GM19035 (cell line): ENCODE measurements around the gene ETS1.

Source experiments
- ATAC-seq: cut with Tn5 transposase; IDR thresholded peaks from one replicate; pipeline ENCODE4 v1.9.1; 2021; ENCODE audit not compliant: unreplicated experiment

ETS1 gene

GRCh38 chr11:128619540-128620308, 32.4 kb upstream of the ETS1 start:
- ATAC-seq: no peak

DNA sequence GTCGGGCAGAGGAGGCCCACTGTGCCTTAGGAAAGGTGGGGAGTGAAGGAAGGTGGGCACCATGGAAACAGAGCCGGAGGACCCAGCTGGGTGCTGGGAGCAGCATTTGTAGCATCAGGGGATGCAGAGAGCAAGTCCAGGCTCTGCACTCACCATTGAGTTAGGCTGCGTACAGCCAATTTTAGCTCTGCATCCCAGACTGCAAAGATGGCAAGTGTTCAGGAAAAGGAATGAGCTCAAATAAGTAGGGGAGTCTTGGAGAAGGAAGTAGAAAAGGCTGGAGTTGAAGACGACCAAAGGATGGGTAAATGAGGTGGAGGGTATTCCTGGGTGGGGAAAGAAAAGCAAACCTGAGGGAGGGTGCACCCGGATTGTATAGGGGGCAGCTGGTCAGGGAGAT, 31.6 kb upstream of the ETS1 start:
- no peak for ATAC-seq

DNA sequence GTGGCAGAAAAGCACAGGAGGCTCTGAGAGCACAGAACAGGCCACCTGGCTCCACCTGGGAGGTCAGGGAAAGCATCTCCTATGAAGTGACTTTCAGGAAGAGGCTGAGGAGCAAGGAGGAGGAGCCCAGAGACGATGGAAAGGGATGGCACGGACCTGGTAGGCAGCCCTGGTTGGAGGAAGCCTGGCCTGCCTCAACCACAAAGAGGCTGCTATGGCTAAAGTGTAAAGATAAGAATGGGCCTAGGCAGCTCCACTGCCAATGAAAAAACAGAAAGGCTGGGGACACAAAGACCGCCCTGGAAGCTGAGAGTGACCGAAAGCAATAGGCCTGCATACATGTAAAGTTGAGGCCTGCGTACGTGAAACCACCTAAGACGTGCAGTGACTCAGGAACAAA, 31.2 kb upstream of the ETS1 start:
- no peak for ATAC-seq

DNA sequence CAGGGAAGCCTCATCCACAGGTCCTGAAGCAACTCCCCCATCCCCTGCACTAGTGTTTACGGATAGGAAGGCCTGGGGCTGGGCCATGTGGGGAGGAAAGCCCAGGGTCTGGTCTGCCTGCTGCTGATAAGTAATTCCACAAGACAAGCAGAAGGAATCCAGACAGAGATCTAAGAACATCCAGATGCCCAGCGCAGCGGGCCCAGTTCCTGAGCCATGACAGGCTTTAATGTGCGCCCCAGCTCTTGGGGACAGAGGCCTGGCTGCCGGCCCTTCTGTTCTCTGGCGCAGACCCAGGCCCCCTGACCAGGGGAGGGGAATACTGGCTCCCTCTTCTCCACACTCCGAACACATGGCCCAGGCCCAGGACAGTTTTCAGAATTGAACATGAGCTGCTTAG, 28.8 kb upstream of the ETS1 start:
- ATAC-seq: no peak

DNA sequence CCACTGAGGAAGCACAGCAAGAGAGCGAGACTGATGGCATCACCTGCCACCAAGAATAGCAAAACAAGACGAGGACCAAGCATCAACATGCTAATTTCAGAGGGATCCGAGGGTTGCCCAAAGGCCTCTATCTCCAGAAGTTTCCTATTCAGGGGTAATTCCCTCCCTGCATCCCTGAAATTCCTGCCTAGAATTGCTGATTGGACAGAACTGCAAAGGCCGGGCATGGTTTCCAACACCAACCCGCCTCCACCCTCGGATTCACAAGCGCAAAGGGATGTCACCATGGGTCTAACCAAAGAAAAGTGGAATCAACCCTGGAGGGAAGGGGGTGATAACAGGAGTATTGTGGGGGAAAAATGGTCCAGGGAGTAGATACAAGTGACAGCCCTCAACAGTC, 28.3 kb upstream of the ETS1 start:
- no peak for ATAC-seq

DNA sequence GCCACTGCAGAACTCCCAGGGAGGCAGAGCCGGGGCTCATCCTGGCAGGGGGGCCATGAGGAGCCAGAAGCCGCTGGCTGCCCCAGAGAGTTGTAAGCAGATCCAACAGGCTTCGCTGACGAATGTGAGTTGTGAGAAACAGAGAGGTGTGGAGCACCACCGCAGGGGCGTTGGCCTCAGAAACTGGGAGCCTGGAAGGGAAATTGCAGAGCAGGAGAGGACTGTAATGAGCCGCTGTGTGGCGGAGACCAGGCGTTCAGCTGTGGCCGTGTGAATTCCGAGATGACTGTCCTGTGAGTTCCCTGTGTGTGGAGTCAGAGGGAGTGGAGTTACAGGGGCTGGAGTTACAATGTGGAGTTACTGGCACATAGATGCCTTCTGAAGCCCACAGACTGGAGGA, 27.7 kb upstream of the ETS1 start:
- ATAC-seq: no peak

- no peak for ATAC-seq
These were observed 26.7 kb upstream of the ETS1 start for GRCh38 chr11:128614026-128614425.

GRCh38 chr11:128613300-128613995, 26.1 kb upstream of the ETS1 start:
- ATAC-seq: no peak

DNA sequence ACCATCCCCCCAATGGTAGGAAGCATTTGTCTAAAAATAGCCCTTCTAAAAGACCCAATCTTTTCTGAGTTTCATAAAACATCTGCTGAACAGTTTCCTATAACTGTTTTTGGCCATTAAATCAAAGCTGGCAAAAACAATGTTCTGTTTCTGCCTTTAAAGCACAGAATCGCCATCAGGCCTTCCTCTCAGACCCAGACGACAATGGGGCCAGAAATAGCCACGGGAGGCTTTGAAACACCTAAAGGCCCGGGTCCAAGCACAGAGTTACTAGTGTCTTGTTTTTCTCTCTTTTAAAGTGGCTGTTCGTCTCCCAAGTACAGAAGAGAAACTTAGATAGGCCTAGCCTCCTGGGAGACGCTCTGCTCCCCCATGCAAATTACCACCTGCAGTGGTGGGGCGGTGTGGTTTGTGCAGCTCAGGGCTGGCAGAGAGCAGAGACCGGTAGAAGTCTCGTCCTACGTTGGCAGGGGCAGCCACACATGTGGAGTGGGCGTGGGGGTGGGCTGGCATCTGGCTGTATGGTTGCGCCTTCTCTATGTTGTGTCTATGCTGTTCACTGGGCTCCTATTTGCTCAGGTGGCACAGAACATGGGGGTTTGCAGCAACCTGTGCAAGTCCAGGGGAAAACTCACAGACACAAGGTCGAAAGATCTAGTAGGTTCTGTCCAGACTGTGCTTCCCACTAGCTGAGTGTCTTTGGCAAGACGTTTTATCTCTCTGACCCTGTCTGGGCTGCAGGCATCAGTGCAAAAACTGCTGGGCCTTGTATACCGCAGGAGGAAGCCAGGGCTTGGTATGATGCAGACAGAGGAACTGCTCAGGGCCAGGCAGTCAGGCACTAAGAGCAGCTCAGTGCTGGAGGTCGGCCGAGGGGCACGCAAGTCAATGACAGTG, 23.6 kb upstream of the ETS1 start:
- peak; percentile 97 for ATAC-seq

GRCh38 chr11:128609785-128610184, 22.4 kb upstream of the ETS1 start:
- ATAC-seq: no peak

DNA sequence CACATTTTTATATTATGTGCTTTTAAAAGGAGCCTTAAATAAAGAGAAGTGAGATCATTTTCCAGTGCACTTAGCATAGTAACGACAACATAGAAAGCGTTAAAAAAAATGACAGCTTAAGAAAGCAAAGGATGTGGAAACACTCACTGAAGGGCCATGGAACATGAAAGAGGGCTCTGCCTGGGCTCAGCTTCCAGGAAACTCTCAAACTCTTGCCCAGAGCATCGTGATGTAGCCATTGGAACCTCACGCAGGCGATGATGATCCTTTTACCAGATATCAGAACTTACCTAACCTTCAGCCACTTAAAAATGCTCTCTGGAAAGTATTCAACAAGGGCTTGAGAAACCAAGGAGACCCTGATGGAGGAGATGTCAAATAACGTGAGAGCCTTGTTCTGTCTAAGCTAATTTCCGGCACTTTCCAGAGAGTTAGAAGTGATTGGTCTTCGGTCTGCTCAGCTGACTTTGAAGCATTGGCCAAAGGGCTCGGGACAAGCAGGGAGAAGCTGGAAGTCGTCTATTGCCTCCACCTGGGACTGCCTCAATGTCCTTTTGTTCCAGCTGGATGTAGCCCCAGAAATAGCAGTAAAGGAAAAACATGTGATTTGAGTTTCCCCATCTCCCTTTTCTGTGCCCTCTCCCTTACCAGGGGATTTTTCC, 21.5 kb upstream of the ETS1 start:
- no peak for ATAC-seq

DNA sequence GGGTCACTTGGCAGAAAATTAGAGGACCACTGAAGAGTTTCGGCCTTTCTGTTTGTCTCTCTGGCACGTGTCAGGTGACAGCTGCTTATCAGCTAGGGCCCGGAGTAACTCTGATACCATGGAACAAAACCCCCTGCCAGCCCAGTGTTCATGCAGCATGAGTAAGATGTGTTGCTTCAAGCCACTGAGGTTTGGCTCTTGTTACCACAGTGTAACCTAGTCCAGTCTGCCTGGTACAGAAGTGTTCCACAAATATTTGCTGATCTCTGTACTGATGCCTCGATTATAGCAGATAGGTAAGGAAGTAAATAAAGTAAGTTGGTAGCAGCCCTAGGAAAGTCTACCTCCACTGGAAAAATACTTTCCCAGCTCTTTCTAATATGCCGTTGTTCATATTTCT, 20.5 kb upstream of the ETS1 start:
- ATAC-seq: no peak

DNA sequence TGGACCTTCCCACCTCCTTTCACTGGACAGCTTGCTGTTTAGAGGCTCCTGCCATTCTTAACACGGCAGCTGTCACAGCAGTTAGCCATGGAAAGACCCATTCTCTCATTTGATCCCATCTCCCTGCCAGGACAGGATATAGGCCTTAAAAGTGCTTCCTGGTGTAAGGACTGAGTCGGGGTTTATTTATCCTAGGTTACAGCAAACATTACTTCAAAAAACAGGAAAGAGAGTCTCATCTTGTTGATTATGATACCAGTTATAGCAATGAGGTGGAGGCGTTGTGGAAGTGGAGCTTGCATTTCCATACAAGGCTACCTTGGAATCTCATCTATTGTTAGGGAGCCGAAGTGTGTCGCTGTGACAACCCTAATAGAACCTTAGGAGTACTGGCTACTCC, 17.4 kb upstream of the ETS1 start:
- no peak for ATAC-seq

DNA sequence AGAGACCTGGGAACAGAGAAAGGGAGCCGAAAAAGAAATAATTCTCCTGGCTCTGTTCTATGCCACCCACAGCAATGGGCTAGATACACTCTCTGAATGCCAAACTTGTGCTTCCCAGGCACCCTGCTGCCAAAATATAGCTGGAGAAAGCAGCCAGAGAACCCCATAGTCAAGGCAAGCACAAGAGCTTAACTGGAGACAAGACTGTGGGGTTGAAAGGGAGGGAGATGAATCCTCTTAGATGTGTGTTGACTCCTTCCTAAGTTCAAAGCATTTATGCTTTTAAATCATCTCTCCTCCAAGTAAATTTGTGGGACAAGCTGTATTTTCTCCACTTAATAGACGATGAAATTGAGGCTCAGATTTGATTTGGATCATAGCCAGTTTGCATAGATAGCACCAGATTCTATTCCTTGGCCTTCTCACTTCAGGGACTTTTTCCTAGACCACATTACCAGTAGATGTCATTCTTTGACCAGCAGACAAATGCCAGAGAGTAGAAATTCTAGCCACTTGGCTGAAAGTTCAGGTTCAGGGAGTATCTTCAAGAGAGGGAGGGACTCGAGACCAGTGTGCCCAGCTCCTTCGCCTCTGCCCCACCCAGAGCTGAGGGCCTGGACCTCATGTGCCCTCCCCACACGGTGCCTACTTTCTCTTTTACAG, 16.5 kb upstream of the ETS1 start:
- peak; percentile 58 for ATAC-seq

- ATAC-seq: no peak
These were observed 15.8 kb upstream of the ETS1 start for GRCh38 chr11:128603003-128603696.

DNA sequence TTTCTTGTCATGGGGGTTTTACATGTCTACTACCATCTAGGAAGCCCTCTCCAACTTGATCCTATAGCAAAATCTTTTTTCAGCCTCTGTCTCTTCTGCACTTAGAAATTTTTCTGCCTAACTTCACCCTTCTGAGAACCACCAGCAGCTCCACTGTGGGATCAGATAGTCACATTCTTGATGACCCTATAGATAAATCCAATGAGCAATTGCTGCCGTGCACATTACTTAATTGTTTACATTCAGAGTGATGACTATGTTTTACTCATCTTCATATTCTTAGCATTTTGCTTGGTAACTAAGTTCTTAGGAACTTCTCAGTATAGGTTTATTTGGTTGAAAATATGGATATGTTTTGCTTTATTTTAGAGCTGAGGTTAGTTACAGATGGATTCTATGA, 12.4 kb upstream of the ETS1 start:
- ATAC-seq: no peak

DNA sequence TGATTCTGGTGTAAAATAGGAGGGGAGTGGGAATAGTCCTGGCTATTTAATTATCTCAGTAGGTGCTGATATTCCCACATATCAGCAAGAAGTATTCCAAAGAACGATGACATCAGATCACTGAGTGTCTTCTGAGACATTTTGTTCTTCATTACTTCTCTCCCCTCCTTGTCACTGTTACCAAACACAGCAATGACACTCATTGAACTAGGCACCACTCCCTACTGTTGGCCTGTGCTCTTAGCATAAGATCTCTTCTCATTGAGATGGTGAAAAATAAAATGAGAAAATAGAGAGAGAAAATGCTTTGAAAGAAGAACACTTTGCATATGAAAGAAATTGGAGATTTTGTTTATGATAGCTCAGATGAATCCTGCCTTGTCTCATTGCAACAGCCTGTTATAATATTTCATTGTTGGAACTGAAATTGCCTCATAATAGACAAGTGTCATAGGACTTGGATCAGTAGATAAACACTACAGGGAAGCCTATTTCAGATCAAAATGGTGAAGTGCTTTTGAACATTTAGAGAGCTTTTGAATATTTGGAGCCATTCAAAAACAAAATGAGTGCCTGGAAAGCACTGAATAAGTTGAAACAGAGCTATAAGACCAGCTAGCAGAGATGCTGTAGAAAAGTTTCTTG, 11.3 kb upstream of the ETS1 start:
- ATAC-seq: no peak

- ATAC-seq: no peak
These were observed 10.7 kb upstream of the ETS1 start for GRCh38 chr11:128598096-128598495.

DNA sequence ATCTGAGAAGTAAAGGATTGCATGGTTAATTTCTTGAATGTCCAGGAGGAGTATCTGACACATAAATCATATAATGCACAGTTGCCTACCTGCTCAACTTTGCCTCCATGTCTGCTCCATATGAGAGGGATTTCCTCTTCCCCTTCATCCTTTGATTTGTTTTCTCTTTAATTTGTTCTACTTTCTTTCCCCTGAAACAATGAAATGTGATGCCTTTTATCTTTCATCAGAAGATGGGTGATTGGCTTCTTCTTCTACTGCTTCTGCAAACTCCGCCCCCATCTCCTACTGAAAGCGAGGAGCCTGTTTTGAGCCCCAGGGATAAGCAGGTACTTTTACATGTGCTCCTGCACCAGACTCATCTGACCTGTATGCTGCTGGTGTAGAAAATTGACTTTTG, 9.9 kb upstream of the ETS1 start:
- no peak for ATAC-seq

DNA sequence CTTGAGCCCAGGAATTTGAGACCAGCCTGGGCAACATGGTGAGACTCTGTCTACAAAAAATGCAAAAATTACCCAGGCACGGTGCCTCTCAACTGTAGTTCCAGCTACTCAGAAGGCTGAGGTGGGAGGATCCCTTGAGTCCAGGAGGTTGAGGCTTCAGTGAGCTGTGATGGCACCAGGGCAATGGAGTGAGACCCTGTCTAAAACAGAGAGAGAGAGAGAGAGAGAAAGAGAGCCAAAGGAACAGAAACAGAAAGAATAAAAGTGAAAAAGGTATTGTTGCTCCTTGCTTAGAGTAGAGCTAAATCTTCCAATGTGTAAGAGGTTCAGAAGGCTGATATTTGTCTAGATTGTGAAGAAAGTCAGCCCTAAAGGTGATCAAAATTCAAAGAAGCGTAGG, 8.9 kb upstream of the ETS1 start:
- ATAC-seq: no peak
